NCI-H1436 (cell line): ENCODE results near the gene FUNDC2.

Experiments used
- DNase-seq: peaks from one replicate; lab custom pipeline; 2025; lab: John Stamatoyannopoulos, UW

The FUNDC2 gene

DNA sequence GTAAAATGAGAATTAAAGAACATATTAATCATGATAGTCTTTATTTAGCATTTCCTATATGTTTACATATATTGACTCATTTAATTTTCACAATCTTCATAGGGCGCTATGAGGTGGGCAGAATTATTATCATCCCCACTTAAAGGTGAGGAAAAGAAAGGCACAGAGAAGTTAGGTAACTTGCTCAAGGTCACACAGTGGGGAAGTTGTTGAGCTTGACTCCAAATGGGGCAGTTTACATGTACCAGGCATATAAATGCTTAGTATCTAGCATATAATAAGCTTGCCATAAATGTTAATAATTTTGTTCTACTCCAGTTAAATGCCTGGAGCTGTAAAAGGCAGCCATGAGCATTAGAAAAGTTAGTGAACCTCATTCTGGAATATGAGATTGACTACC is 42.8 kb downstream of the FUNDC2 start:
- no peak for DNase-seq

DNA sequence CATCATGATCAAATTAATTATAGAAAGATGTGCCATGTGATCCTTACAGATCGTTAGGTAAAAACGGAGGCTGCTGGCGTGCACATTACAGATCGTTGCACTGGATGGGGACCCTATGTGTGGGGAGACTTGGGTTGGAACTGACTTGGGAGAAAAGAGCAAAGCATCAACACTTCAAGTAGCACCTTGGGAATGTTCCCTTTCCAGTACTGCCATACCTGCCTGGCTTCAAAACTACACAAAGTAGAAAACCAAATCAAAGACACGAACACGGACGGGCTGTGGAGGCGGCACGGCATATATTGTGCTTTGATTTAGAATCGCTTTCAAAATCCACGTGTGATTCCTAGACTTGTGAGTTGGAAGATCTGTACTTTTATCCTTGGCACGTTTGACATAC is 43.4 kb downstream of the FUNDC2 start:
- no peak for DNase-seq

DNA sequence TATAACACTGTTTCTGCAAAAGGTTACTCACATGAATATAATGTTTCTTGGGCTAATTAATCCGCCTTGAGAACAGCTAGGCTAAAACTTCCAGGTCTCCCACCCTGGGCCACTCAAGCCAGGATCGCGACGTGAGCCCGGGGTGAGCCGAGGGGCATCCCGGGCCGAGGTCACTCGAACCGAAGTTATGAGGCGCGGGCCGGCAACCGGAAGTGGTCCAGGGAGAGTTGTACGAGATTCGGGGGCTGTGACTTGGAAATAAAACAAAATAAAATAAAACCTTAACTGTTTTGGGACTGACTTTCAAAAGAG is 44.0 kb downstream of the FUNDC2 start:
- no peak for DNase-seq

- peak; percentile 95 for DNase-seq
Measured at GRCh38 chrX:155070975-155071693, 44.5 kb downstream of the FUNDC2 start, which contains the start of the genes BRCC3, CMC4 and MTCP1. Gene BRCC3 (plus strand): TSS chrX:155071508. CDS start chrX:155071528, 20 bp downstream. Gene CMC4 (minus strand): TSS chrX:155071136. CDS start chrX:155064023, 7,113 bp downstream. Gene MTCP1 (minus strand): TSS chrX:155071136. CDS start chrX:155066010, 5,126 bp downstream.

GRCh38 chrX:155071694-155072280 is 45.1 kb downstream of the FUNDC2 start:
- no peak for DNase-seq

- no peak for DNase-seq
Measured at GRCh38 chrX:155086202-155086840, 59.7 kb downstream of the FUNDC2 start.

GRCh38 chrX:155086961-155087735 is 60.5 kb downstream of the FUNDC2 start:
- no peak for DNase-seq

GRCh38 chrX:155094468-155095061 is 67.9 kb downstream of the FUNDC2 start:
- peak; percentile 44 for DNase-seq

GRCh38 chrX:155105919-155106318 is 79.3 kb downstream of the FUNDC2 start:
- no peak for DNase-seq

- no peak for DNase-seq
Measured at GRCh38 chrX:155108427-155108826, 81.8 kb downstream of the FUNDC2 start.
